WI38 (cell line): Measurements from ENCODE around the gene NTPCR.

Source experiments
- H3K4me3 ChIP-seq: 2 replicates; pipeline ENCODE4 v1.5.1; 2011; ENCODE audit warnings: low read depth, mild to moderate bottlenecking, control low read depth, low read length
- TF ChIP-seq, protein P1 (sequence below): IDR thresholded peaks from 2 replicates; pipeline ENCODE4 v1.5.1; 2012; ENCODE audit warnings: low read depth, mild to moderate bottlenecking, control low read depth, low read length

NTPCR gene

DNA sequence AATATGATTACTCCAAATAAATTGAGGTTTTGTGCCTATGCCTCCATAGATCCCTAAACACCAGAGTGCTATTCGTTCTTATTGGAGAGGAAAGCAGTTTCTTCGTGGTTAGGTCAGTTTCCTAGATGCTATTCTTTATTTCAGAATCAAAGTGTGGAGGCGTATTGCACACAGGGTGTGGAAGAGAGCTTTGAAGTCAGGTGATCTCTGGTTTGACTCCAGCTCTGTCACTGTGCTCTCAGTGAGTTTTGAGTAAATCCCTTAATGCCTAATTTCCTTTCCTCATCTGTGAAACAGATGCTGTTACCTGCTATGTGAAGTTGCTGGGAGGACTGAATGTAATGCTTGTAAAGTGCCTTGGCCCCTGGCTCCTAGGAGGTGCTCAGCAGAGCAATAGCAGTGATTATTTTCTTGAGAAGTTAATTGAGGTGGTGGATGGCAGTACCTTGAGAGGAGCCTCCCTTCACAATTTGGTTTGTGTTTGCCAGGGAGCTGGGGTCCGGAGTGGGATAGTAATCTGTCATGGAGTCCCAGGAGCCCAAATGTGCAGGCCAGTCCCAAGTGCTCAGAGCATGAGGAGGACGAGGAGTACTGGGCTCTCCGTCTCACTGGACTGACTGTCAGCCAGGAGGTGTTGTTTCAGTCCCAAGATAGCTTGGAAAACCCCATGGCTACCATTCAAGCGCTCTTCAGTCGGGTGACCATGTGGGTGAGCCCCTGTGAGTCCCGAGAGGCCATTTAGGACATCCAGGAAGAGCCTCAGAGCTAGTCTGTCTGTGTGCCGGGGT, 14.9 kb downstream of the NTPCR start:
- TF ChIP-seq, protein P1, sequence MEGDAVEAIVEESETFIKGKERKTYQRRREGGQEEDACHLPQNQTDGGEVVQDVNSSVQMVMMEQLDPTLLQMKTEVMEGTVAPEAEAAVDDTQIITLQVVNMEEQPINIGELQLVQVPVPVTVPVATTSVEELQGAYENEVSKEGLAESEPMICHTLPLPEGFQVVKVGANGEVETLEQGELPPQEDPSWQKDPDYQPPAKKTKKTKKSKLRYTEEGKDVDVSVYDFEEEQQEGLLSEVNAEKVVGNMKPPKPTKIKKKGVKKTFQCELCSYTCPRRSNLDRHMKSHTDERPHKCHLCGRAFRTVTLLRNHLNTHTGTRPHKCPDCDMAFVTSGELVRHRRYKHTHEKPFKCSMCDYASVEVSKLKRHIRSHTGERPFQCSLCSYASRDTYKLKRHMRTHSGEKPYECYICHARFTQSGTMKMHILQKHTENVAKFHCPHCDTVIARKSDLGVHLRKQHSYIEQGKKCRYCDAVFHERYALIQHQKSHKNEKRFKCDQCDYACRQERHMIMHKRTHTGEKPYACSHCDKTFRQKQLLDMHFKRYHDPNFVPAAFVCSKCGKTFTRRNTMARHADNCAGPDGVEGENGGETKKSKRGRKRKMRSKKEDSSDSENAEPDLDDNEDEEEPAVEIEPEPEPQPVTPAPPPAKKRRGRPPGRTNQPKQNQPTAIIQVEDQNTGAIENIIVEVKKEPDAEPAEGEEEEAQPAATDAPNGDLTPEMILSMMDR: no peak
- no peak overlapping the region for H3K4me3 ChIP-seq

DNA sequence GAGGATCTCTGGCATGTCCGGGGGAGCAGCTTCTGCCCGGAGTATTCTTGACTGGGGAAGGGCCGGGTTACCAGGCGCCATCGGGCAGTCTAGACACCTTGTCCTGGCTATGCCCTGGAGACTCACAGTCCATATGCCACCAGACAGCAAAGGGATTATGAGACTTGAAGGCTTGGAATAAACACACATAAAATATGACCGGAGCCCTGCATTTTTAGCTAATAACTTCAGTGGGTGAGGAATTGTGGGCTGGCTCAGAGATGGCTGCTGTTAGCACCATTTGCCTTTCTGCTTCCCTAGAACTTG, 15.5 kb downstream of the NTPCR start:
- no peak overlapping the region for H3K4me3 ChIP-seq
- TF ChIP-seq, protein P1: no peak

DNA sequence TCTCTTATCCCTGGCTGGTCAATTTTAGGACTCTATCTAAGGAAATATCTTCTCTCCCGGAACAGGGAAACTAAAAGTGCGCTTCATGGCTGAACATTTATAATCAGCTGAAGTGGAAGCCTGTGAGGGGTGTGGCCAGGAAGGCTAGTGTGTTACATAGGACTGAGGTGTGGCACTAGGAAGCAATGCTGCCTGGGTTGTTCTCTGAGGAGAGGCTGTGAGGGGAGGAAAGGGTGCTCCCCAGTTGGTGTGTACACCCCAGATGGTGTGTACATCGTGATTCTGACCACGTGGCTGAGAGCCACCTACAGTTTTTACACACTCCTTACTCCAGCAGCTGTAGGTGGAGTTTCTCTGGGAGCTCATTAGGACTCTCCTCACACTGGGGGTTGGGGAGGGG, 16.3 kb downstream of the NTPCR start:
- TF ChIP-seq, protein P1: no peak
- no peak overlapping the region for H3K4me3 ChIP-seq

DNA sequence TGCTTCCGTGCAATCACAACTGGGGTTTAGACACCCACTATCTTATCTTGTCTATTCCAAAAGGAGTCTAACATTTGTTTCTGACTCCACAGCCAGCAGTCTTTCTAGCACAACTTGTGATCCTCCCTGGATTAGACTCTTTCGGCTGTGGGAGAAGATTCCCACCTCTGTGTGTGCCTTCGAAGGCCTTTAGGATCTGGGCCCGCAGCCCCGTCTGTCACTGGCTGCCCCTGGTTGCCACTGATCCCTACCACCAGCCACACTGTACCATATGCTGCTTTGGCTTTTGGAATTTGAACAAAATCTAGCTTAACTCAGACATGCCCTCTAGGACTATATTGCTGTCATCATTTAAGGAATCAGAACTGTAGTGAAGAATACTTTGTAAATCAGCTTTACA, 18.0 kb downstream of the NTPCR start:
- H3K4me3 ChIP-seq: no peak overlapping the region
- TF ChIP-seq, protein P1: no peak

DNA sequence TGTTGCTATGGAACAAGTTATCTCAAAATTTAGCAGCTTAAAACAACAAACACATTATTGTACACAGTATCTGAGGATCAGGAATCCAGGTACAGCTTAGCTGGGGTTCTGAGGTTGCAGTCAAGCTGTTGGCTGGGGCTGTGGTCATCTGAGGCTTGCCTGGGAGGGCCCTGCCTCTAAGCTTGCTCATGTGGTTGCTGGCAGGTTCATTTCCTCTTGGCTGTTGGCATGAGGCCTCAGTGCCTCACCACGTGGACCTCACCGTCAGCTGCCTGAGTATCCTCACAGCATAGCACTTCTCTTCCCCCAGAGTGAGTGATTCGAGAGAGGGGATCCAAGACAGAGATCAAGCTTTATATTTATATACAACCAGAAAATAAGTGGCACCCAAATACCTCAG, 18.6 kb downstream of the NTPCR start:
- TF ChIP-seq, protein P1: no peak
- H3K4me3 ChIP-seq: no peak overlapping the region

DNA sequence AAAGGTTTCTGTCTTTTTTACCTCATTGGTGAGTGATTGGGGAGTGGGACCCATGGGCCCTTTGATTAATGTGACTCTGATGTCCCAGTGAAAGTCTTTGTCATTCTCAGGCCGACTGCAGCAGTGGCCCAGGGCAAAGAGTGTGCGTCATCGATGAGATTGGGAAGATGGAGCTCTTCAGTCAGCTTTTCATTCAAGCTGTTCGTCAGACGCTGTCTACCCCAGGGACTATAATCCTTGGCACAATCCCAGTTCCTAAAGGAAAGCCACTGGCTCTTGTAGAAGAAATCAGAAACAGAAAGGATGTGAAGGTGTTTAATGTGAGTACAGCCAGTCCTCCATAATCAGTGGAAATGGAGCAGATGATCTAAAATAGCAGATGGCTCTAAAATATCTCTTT, 19.4 kb downstream of the NTPCR start:
- no peak overlapping the region for H3K4me3 ChIP-seq
- TF ChIP-seq, protein P1: no peak

DNA sequence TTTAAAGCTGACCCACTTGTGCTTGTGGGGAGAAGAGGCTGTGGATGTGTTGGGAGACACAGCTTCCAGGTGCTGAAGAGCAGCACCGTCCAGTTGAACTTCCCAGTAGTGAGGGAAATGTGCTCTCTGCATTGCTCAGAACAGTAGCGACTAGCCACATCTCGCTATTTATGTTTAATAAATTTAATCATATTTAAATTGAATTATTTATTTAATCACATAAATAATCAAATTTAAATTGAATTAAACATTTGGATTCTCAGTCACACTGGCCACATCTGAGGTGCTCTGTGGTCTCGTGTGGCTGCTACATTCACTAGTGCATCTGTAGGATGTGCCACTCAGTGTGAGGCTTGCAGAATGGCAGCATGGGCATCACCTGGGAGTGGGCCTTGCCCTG, 20.1 kb downstream of the NTPCR start:
- no peak overlapping the region for H3K4me3 ChIP-seq
- TF ChIP-seq, protein P1: no peak
